ENCODE results near the gene TFG. TPM values are rescaled to one million over a fixed set of nuclear protein-coding genes. Genes with fewer than 3 reads are reported as not detected.

Gene TFG
- total and polyA plus RNA-seq, 8 donors = 28.5 to 49.5 (median 38.6) TPM

- Histone ChIP-seq H3K27ac (no peak overlapping the region), H3K36me3 (peaks cover 0 to 7% (median 0%) of the 10 kb centered on the region in 3 donors), H3K4me3 (no peak overlapping the region), H3K9me3 (no peaks in the 10 kb centered on the region), H3K27me3 (no peaks in the 10 kb centered on the region), H3K4me1 (no peaks in the 10 kb centered on the region)
- ATAC-seq (no peak), DNase-seq (no peak), FAIRE-seq (no peak)
- TF ChIP-seq CTCF (IDR thresholded peaks at IDR 0.05) = no peak
- 83 to 87% methylated on average over 1 of the region's 1 CpG for WGBS, 2 donors
- intact Hi-C loops (cut with DNase I) = no loop called here
Measured at GRCh38 chr3:100726706-100727105, 17.4 kb downstream of the TFG start.

- no peaks in the 10 kb centered on the region for H3K27me3 ChIP-seq
- H3K4me3 ChIP-seq = no peak overlapping the region
- H3K36me3 ChIP-seq = no peaks in the 10 kb centered on the region
- ATAC-seq (no peak), FAIRE-seq (no peak), DNase-seq (no peak)
- intact Hi-C loops (cut with DNase I) = no loop called here
- no peaks in the 10 kb centered on the region for H3K4me1 ChIP-seq
- TF ChIP-seq CTCF (IDR thresholded peaks at IDR 0.05) = no peak
- H3K9me3 ChIP-seq = no peaks in the 10 kb centered on the region
- H3K27ac ChIP-seq = no peak overlapping the region
- WGBS, 2 donors = 82 to 87% methylated on average over 3 of the region's 3 CpGs
Measured at GRCh38 chr3:100730524-100730923, 21.2 kb downstream of the TFG start.

- intact Hi-C loops (cut with DNase I) = no loop called here
- TF ChIP-seq CTCF (IDR thresholded peaks at IDR 0.05) = no peak
- DNase-seq = no peak
- Histone ChIP-seq H3K27me3 (no peaks in the 10 kb centered on the region), H3K36me3 (peaks cover 0 to 10% (median 0%) of the 10 kb centered on the region in 3 donors), H3K9me3 (no peaks in the 10 kb centered on the region), H3K27ac (no peak overlapping the region), H3K4me3 (no peak overlapping the region), H3K4me1 (no peaks in the 10 kb centered on the region)
- ATAC-seq = no peak
- FAIRE-seq = no peak
- WGBS, 2 donors = 70 to 73% methylated on average over 3 of the region's 3 CpGs
Measured at GRCh38 chr3:100732435-100732834, 23.1 kb downstream of the TFG start.

- Histone ChIP-seq H3K36me3 (peaks cover 0 to 31% (median 11%) of the 10 kb centered on the region in 3 donors), H3K4me3 (no peak overlapping the region), H3K27me3 (no peaks in the 10 kb centered on the region), H3K4me1 (peaks cover 0 to 3% (median 0%) of the 10 kb centered on the region in 3 donors), H3K27ac (no peak overlapping the region), H3K9me3 (no peaks in the 10 kb centered on the region)
- FAIRE-seq (no peak), DNase-seq (no peak), ATAC-seq (peak; percentile 48 to 68 (median 60))
- peak in 1 of 4 donors; percentile 14 for TF ChIP-seq CTCF (IDR thresholded peaks at IDR 0.05)
- intact Hi-C loops (cut with DNase I) = no loop called here
- WGBS, 2 donors = 8 to 14% methylated on average over 2 of the region's 2 CpGs
Measured at GRCh38 chr3:100737334-100737733, 28.0 kb downstream of the TFG start.

DNA sequence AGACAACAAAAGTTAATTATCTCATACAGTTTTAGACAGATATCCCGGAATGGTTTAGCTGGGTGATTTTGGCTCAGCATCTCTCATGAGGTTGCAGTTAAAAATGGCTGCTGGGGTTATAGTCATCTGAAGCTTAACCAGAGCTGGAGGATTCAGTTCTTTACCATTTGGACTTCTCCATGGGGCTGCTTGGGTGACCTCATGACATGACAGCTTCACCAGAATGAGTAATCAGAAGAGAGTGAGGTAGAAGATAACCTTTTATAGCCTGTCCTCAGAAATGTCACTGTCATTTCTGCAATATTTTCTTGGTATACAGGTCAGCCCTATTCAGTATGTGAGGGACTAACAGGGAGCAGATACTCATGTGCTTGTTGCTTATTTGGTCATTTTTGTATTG lies 30.9 kb downstream of the TFG start:
- ATAC-seq = no peak
- Histone ChIP-seq H3K4me1 (peaks cover 0 to 3% (median 0%) of the 10 kb centered on the region in 3 donors), H3K9me3 (no peaks in the 10 kb centered on the region), H3K27ac (no peak overlapping the region), H3K4me3 (no peak overlapping the region), H3K27me3 (no peaks in the 10 kb centered on the region), H3K36me3 (peaks cover 0 to 41% (median 14%) of the 10 kb centered on the region in 3 donors)
- WGBS, 2 donors = 85 to 89% methylated on average over 1 of the region's 1 CpG
- intact Hi-C loops (cut with DNase I) = no loop called here
- no peak for DNase-seq
- FAIRE-seq = no peak
- TF ChIP-seq CTCF (IDR thresholded peaks at IDR 0.05) = no peak
